Fibroblast of lung (primary cell): Measurements from ENCODE around the gene ITPR1. TPM values are rescaled to one million over a fixed set of nuclear protein-coding genes. Genes with fewer than 3 reads are reported as not detected.

Source experiments
- DNase-seq, 2 donors: peaks; one replicate each; pipeline versions ENCODE4 v3.0.0 to v3.0.0-alpha.2; 2010; ENCODE audit warnings: low read depth in 2 of 2
- H2AFZ ChIP-seq: 2 replicates; pipeline ENCODE4 v1.5.1; 2012; ENCODE audit warnings: low read length, control low read depth, inconsistent platforms
- H3K27ac ChIP-seq: 2 replicates; pipeline ENCODE4 v1.5.1; 2011; ENCODE audit warnings: low read length, control low read depth; ENCODE audit not compliant: insufficient read depth
- H3K27me3 ChIP-seq: 2 replicates; pipeline ENCODE4 v1.5.1; 2011; ENCODE audit warnings: mild to moderate bottlenecking, low read length; ENCODE audit not compliant: control insufficient read depth, insufficient read depth
- H3K36me3 ChIP-seq: 2 replicates; pipeline ENCODE4 v1.5.1; 2011; ENCODE audit warnings: low read length; ENCODE audit not compliant: control insufficient read depth, insufficient read depth
- H3K4me1 ChIP-seq: 2 replicates; pipeline ENCODE4 v1.5.1; 2011; ENCODE audit warnings: low read length; ENCODE audit not compliant: control insufficient read depth, insufficient read depth; ENCODE audit errors: extremely low read depth
- H3K4me2 ChIP-seq: 2 replicates; pipeline ENCODE4 v1.5.1; 2011; ENCODE audit warnings: low read length, control low read depth; ENCODE audit not compliant: insufficient read depth; ENCODE audit errors: extremely low read depth
- H3K4me3 ChIP-seq, 4 experiments: fragments of 200-600 bp in 1 of 4; sonication (generic) in 1 of 4; replicated peaks in 1 of 4; 2 replicates each; pipeline ENCODE4 v1.5.1; 2011 to 2016; ENCODE audit warnings: low read length in 4 of 4, low read depth in 3 of 4, mild to moderate bottlenecking in 3 of 4, control low read depth in 2 of 4, inconsistent platforms in 1 of 4, mixed read lengths in 1 of 4; ENCODE audit not compliant: insufficient read depth in 1 of 4; ENCODE audit errors: control extremely low read depth in 1 of 4
- H3K79me2 ChIP-seq: 2 replicates; pipeline ENCODE4 v1.5.1; 2012; ENCODE audit warnings: mild to moderate bottlenecking, low read length, inconsistent platforms; ENCODE audit not compliant: control insufficient read depth, insufficient read depth
- H3K9ac ChIP-seq: 2 replicates; pipeline ENCODE4 v1.5.1; 2011; ENCODE audit warnings: mild to moderate bottlenecking, low read length, control low read depth; ENCODE audit not compliant: insufficient read depth
- H3K9me3 ChIP-seq: 2 replicates; pipeline ENCODE4 v1.5.1; 2012; ENCODE audit warnings: low read depth, low read length; ENCODE audit not compliant: control insufficient read depth, insufficient read depth
- H4K20me1 ChIP-seq: 2 replicates; pipeline ENCODE4 v1.5.1; 2011; ENCODE audit warnings: low read length; ENCODE audit not compliant: control insufficient read depth, insufficient read depth; ENCODE audit errors: extremely low read depth
- CTCF ChIP-seq, 2 donors: IDR thresholded peaks in 1 of 2; conservative IDR thresholded peaks in 1 of 2; 1 replicate in 1 of 2; 2 replicates in 1 of 2; pipeline ENCODE4 v1.5.1; 2011 to 2012; ENCODE audit warnings: low read length in 2 of 2, control low read depth in 1 of 2, inconsistent platforms in 1 of 2, low read depth in 1 of 2, mild to moderate bottlenecking in 1 of 2
- EZH2 ChIP-seq: IDR thresholded peaks from 2 replicates; pipeline ENCODE4 v1.5.1; 2012; ENCODE audit warnings: low read length, control low read depth, mild to moderate bottlenecking; ENCODE audit errors: missing control alignments
- polyA plus RNA-seq, 2 donors: library from polyadenylated mRNA; depleted of rRNA in 1 of 2; stranded (reverse) in 1 of 2; unstranded in 1 of 2; fragments of >200 nt; gene quantifications; 2 replicates each; pipeline ENCODE4 v1.2.1, GENCODE V29; 2011 to 2012; ENCODE audit warnings: missing spikeins in 1 of 2
- total RNA-seq: library from RNA; depleted of rRNA; stranded (reverse); fragments of >200 nt; gene quantifications from 2 replicates; pipeline ENCODE4 v1.2.1, GENCODE V29; 2014

ITPR1 gene
- total and polyA plus RNA-seq, 2 donors (not counting 1 experiment from before 2014, with no cell fraction given): 19.2 to 87.0 TPM

DNA sequence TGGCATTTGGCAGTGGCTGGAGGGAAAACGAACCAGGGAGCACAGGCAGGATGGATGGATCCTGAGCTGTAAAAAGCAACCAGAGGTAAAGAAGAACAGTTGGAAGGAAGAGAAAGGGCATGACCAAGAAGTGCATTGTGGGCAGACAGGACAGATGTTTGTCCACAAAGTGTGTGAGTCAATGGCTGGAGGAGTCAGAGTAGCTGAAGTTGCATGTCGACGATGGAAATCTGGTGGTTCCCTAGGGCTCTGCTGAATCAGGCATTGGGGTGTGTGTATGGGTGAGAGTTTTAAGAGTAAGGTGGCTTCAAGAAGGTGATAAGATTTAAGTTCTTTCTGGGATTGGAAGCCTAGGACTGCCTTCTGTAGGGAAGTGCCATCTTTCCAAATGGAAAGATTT lies 272.1 kb downstream of the ITPR1 start:
- no peak overlapping the region for H3K9ac ChIP-seq
- no peak overlapping the region for H3K4me2 ChIP-seq
- H3K79me2 ChIP-seq: no peaks in the 10 kb centered on the region
- no peaks in the 10 kb centered on the region for H3K4me1 ChIP-seq
- DNase-seq: no peak
- H3K27ac ChIP-seq: no peak overlapping the region
- no peak overlapping the region for H2AFZ ChIP-seq
- no peaks in the 10 kb centered on the region for H3K9me3 ChIP-seq
- no peaks in the 10 kb centered on the region for H3K36me3 ChIP-seq
- no peaks in the 10 kb centered on the region for H4K20me1 ChIP-seq
- TF ChIP-seq CTCF (conservative IDR thresholded peaks at IDR 0.05 in 1 of 2, IDR thresholded peaks at IDR 0.05 in 1 of 2; ENCODE audit: low read depth in 1 of 2, low read length in 2 of 2): no peak
- TF ChIP-seq EZH2: no peak
- H3K4me3 ChIP-seq: no peak overlapping the region
- no peaks in the 10 kb centered on the region for H3K27me3 ChIP-seq

DNA sequence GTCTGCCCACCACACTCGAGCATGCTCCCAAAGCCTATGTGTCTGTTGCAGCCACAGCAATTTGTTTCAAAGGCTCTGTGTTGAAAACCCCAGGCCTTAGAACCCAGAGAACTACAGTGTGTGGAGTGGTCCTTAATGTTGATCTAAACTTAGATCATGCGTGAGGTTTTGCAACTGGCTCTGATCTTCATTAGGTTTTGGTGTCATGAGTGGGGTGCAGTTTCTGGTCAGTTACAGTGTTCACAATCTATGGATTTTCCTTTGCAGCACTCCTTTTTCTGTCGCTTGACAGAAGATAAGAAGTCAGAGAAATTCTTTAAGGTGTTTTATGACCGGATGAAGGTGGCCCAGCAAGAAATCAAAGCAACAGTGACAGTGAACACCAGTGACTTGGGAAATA lies 273.1 kb downstream of the ITPR1 start:
- Histone ChIP-seq H3K27me3 (no peaks in the 10 kb centered on the region), H3K4me1 (no peaks in the 10 kb centered on the region), H2AFZ (no peak overlapping the region), H3K4me3 (no peak overlapping the region), H3K27ac (no peak overlapping the region), H3K9ac (no peak overlapping the region), H3K79me2 (no peaks in the 10 kb centered on the region), H4K20me1 (no peaks in the 10 kb centered on the region), H3K4me2 (no peak overlapping the region), H3K9me3 (no peaks in the 10 kb centered on the region), H3K36me3 (no peaks in the 10 kb centered on the region)
- TF ChIP-seq CTCF (conservative IDR thresholded peaks at IDR 0.05 in 1 of 2, IDR thresholded peaks at IDR 0.05 in 1 of 2; ENCODE audit: low read depth in 1 of 2, low read length in 2 of 2) (no peak), EZH2 (no peak)
- no peak for DNase-seq

- Histone ChIP-seq H4K20me1 (no peaks in the 10 kb centered on the region), H3K36me3 (no peaks in the 10 kb centered on the region)
These were observed 273.8 kb downstream of the ITPR1 start for GRCh38 chr3:4766716-4767499.

More at GRCh38 chr3:4766716-4767499, 273.8 kb downstream of the ITPR1 start:
- TF ChIP-seq EZH2 (no peak), CTCF (conservative IDR thresholded peaks at IDR 0.05 in 1 of 2, IDR thresholded peaks at IDR 0.05 in 1 of 2; ENCODE audit: low read depth in 1 of 2, low read length in 2 of 2) (no peak)
- no peak overlapping the region for H3K4me3 ChIP-seq
- no peaks in the 10 kb centered on the region for H3K79me2 ChIP-seq
- H3K27ac ChIP-seq: no peak overlapping the region
- no peak for DNase-seq
- no peak overlapping the region for H3K4me2 ChIP-seq
- H2AFZ ChIP-seq: no peak overlapping the region
- H3K4me1 ChIP-seq: peaks cover under 1% of the 10 kb centered on the region
- no peaks in the 10 kb centered on the region for H3K9me3 ChIP-seq
- H3K9ac ChIP-seq: no peak overlapping the region
- H3K27me3 ChIP-seq: no peaks in the 10 kb centered on the region
